Activated naive CD8-positive, alpha-beta T cell (primary cell): ENCODE measurements around the gene RRM1.
"Not testable (repeated sequence)": the region's sequence is repeated elsewhere in the genome, so short reads cannot be mapped to it uniquely, and the experiment has no call there.

Experiments
- H3K27ac Mint-ChIP-seq: one replicate; pipeline ENCODE4 v1.8.0; 2021; ENCODE audit warnings: mixed read lengths
- H3K27me3 Mint-ChIP-seq: one replicate; pipeline ENCODE4 v1.8.0; 2021; ENCODE audit warnings: mixed read lengths
- H3K36me3 Mint-ChIP-seq: one replicate; pipeline ENCODE4 v1.8.0; 2021; ENCODE audit warnings: mixed read lengths
- H3K4me1 Mint-ChIP-seq: one replicate; pipeline ENCODE4 v1.8.0; 2021; ENCODE audit warnings: low read depth, mixed read lengths
- H3K4me3 Mint-ChIP-seq: one replicate; pipeline ENCODE4 v1.8.0; 2021; ENCODE audit warnings: mild to moderate bottlenecking, mixed read lengths
- H3K9me3 Mint-ChIP-seq: one replicate; pipeline ENCODE4 v1.8.0; 2021; ENCODE audit warnings: low read depth, mixed read lengths

Gene RRM1

GRCh38 chr11:4093519-4094347 is 866 bp upstream of the RRM1 start:
- Mint-ChIP-seq H3K4me3 (peak overlapping the region; percentile 98), H3K4me1 (peaks cover 78% of the 10 kb centered on the region), H3K27me3 (no peaks in the 10 kb centered on the region), H3K36me3 (peaks cover 6% of the 10 kb centered on the region), H3K9me3 (no peaks in the 10 kb centered on the region), H3K27ac (peak overlapping the region; percentile 96)

- H3K27ac Mint-ChIP-seq, result peak overlapping the region; percentile 96
- H3K4me1 Mint-ChIP-seq, result peaks cover 76% of the 10 kb centered on the region
- no peaks in the 10 kb centered on the region for H3K9me3 Mint-ChIP-seq
- H3K36me3 Mint-ChIP-seq, result peaks cover 4% of the 10 kb centered on the region
- H3K27me3 Mint-ChIP-seq, result no peaks in the 10 kb centered on the region
- peak overlapping the region; percentile 98 for H3K4me3 Mint-ChIP-seq
Observed at GRCh38 chr11:4095509-4096230, 1.1 kb downstream of the RRM1 start.

GRCh38 chr11:4098026-4098621 is 3.5 kb downstream of the RRM1 start:
- H3K4me3 Mint-ChIP-seq, result no peak overlapping the region
- peak overlapping the region; percentile 6 for H3K27ac Mint-ChIP-seq
- no peaks in the 10 kb centered on the region for H3K27me3 Mint-ChIP-seq
- H3K4me1 Mint-ChIP-seq, result peaks cover 59% of the 10 kb centered on the region
- peaks cover 12% of the 10 kb centered on the region for H3K36me3 Mint-ChIP-seq
- no peaks in the 10 kb centered on the region for H3K9me3 Mint-ChIP-seq

GRCh38 chr11:4102711-4103110 is 8.1 kb downstream of the RRM1 start:
- no peak overlapping the region for H3K27ac Mint-ChIP-seq
- no peaks in the 10 kb centered on the region for H3K9me3 Mint-ChIP-seq
- no peaks in the 10 kb centered on the region for H3K27me3 Mint-ChIP-seq
- H3K36me3 Mint-ChIP-seq, result peaks cover 22% of the 10 kb centered on the region
- peaks cover 30% of the 10 kb centered on the region for H3K4me1 Mint-ChIP-seq
- no peak overlapping the region for H3K4me3 Mint-ChIP-seq

- no peak overlapping the region for H3K4me3 Mint-ChIP-seq
- H3K27me3 Mint-ChIP-seq, result no peaks in the 10 kb centered on the region
- no peak overlapping the region for H3K27ac Mint-ChIP-seq
- peaks cover 25% of the 10 kb centered on the region for H3K36me3 Mint-ChIP-seq
- H3K4me1 Mint-ChIP-seq, result peaks cover 28% of the 10 kb centered on the region
- no peaks in the 10 kb centered on the region for H3K9me3 Mint-ChIP-seq
Observed at GRCh38 chr11:4103269-4103668, 8.7 kb downstream of the RRM1 start.

GRCh38 chr11:4105916-4106315 is 11.3 kb downstream of the RRM1 start:
- H3K36me3 Mint-ChIP-seq, result peaks cover 24% of the 10 kb centered on the region
- H3K27me3 Mint-ChIP-seq, result no peaks in the 10 kb centered on the region
- H3K9me3 Mint-ChIP-seq, result no peaks in the 10 kb centered on the region
- peaks cover 7% of the 10 kb centered on the region for H3K4me1 Mint-ChIP-seq
- H3K27ac Mint-ChIP-seq, result no peak overlapping the region
- H3K4me3 Mint-ChIP-seq, result no peak overlapping the region

GRCh38 chr11:4111834-4112233 is 17.2 kb downstream of the RRM1 start:
- peaks cover 26% of the 10 kb centered on the region for H3K36me3 Mint-ChIP-seq
- no peak overlapping the region for H3K27ac Mint-ChIP-seq
- no peak overlapping the region for H3K4me3 Mint-ChIP-seq
- no peaks in the 10 kb centered on the region for H3K9me3 Mint-ChIP-seq
- H3K4me1 Mint-ChIP-seq, result peaks cover 4% of the 10 kb centered on the region
- no peaks in the 10 kb centered on the region for H3K27me3 Mint-ChIP-seq

- no peaks in the 10 kb centered on the region for H3K27me3 Mint-ChIP-seq
- H3K4me1 Mint-ChIP-seq, result peaks cover 4% of the 10 kb centered on the region
Observed at GRCh38 chr11:4115128-4115527, 20.5 kb downstream of the RRM1 start.

GRCh38 chr11:4118107-4118506 is 23.5 kb downstream of the RRM1 start:
- Mint-ChIP-seq H3K4me1 (peaks cover 4% of the 10 kb centered on the region), H3K27me3 (no peaks in the 10 kb centered on the region), H3K4me3 (no peak overlapping the region), H3K27ac (no peak overlapping the region), H3K36me3 (peaks cover 20% of the 10 kb centered on the region), H3K9me3 (no peaks in the 10 kb centered on the region)

More at GRCh38 chr11:4115128-4115527, 20.5 kb downstream of the RRM1 start:
- Mint-ChIP-seq H3K9me3 (no peaks in the 10 kb centered on the region), H3K4me3 (no peak overlapping the region), H3K27ac (no peak overlapping the region), H3K36me3 (peaks cover 14% of the 10 kb centered on the region)

GRCh38 chr11:4123218-4123617 is 28.6 kb downstream of the RRM1 start:
- no peaks in the 10 kb centered on the region for H3K4me1 Mint-ChIP-seq
- H3K9me3 Mint-ChIP-seq, result no peaks in the 10 kb centered on the region
- H3K27me3 Mint-ChIP-seq, result no peaks in the 10 kb centered on the region
- H3K36me3 Mint-ChIP-seq, result peaks cover 28% of the 10 kb centered on the region
- no peak overlapping the region for H3K4me3 Mint-ChIP-seq
- no peak overlapping the region for H3K27ac Mint-ChIP-seq

GRCh38 chr11:4125141-4125540 is 30.5 kb downstream of the RRM1 start:
- Mint-ChIP-seq H3K27ac (no peak overlapping the region), H3K9me3 (no peaks in the 10 kb centered on the region), H3K4me1 (no peaks in the 10 kb centered on the region), H3K36me3 (peaks cover 33% of the 10 kb centered on the region), H3K4me3 (no peak overlapping the region), H3K27me3 (no peaks in the 10 kb centered on the region)

GRCh38 chr11:4127357-4127756 is 32.8 kb downstream of the RRM1 start:
- no peaks in the 10 kb centered on the region for H3K9me3 Mint-ChIP-seq
- peaks cover 25% of the 10 kb centered on the region for H3K36me3 Mint-ChIP-seq
- no peaks in the 10 kb centered on the region for H3K4me1 Mint-ChIP-seq
- no peak overlapping the region for H3K4me3 Mint-ChIP-seq
- no peaks in the 10 kb centered on the region for H3K27me3 Mint-ChIP-seq
- H3K27ac Mint-ChIP-seq, result no peak overlapping the region

- not testable (repeated sequence) for H3K4me1 Mint-ChIP-seq, H3K4me3 Mint-ChIP-seq, H3K27ac Mint-ChIP-seq, H3K9me3 Mint-ChIP-seq, H3K27me3 Mint-ChIP-seq
- peaks cover 28% of the 10 kb centered on the region for H3K36me3 Mint-ChIP-seq
Observed at GRCh38 chr11:4130219-4130618, 35.6 kb downstream of the RRM1 start.

GRCh38 chr11:4134806-4135205 is 40.2 kb downstream of the RRM1 start:
- Mint-ChIP-seq H3K4me1 (no peaks in the 10 kb centered on the region), H3K36me3 (peaks cover 40% of the 10 kb centered on the region), H3K27ac (no peak overlapping the region), H3K27me3 (no peaks in the 10 kb centered on the region), H3K4me3 (no peak overlapping the region), H3K9me3 (peaks cover 4% of the 10 kb centered on the region)

- no peaks in the 10 kb centered on the region for H3K27me3 Mint-ChIP-seq
- no peak overlapping the region for H3K4me3 Mint-ChIP-seq
- peaks cover 10% of the 10 kb centered on the region for H3K9me3 Mint-ChIP-seq
- no peaks in the 10 kb centered on the region for H3K4me1 Mint-ChIP-seq
- no peak overlapping the region for H3K27ac Mint-ChIP-seq
- peaks cover 60% of the 10 kb centered on the region for H3K36me3 Mint-ChIP-seq
Observed at GRCh38 chr11:4138497-4138896, 43.9 kb downstream of the RRM1 start.
